Measurements from ENCODE around the gene MBD1.
"Not testable (repeated sequence)": the region's sequence is repeated elsewhere in the genome, so short reads cannot be mapped to it uniquely, and the experiment has no call there.

The MBD1 gene, protein sequence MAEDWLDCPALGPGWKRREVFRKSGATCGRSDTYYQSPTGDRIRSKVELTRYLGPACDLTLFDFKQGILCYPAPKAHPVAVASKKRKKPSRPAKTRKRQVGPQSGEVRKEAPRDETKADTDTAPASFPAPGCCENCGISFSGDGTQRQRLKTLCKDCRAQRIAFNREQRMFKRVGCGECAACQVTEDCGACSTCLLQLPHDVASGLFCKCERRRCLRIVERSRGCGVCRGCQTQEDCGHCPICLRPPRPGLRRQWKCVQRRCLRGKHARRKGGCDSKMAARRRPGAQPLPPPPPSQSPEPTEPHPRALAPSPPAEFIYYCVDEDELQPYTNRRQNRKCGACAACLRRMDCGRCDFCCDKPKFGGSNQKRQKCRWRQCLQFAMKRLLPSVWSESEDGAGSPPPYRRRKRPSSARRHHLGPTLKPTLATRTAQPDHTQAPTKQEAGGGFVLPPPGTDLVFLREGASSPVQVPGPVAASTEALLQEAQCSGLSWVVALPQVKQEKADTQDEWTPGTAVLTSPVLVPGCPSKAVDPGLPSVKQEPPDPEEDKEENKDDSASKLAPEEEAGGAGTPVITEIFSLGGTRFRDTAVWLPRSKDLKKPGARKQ

DNA sequence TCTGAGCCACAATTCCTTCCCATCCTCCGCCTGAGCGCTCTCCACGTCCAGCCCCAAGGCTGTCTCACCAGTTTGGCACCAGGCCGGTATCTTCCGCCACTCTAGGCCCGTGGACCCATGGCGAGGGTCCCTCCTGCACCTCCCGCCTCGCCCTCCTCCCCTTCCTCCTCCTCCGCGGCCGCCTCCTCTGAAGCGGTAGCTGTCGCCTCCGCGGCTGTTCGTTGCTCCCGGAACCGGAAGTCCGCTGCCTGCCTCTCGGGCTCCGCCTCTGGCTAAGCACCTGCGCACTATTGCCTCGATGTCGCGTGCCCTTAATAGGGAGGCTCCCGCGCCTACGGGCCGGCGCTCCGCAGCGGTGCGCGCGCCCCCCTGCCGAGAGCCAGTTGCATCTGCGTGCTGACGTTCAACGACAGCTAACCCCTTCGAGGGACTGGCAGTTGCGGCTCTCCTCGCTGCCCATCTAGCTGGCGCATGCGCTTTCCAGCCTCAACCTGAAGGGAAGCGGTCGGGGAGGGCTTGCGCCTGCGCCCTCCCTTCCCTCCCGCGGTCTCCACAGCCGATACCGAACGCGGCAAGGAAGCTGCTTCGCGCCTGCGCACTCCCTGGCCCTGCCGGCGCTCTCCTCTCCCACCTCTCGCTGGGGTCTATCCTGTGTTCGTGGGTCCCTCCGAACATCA is at the start of gene MBD1:
TSS of gene MBD1 (minus strand) at position 229 of the 677 bp plus-strand sequence. CDS start 1,531 bp downstream, outside the sequence.
- peak; percentile 100 for DNase-seq (ENCODE audit: low read depth)

DNA sequence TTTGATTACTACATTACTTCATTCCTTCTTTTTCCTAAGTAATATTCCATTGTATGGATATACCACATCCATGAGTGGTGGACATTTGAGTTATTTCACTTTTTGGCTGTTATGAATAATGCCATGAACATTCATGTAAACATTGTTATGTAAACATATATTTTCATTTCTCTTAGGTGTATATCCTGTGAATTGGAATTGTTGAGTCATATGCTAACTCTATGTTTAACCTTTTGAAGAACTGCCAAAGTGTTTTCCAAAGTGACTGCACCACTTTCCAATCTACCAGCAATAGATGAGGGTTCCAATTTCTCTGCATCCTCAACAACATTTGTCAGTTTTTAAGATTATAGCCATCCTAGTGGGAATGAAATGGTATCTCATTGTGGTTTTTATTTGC is 48.9 kb upstream of the MBD1 start:
- no peak for DNase-seq (ENCODE audit: low read depth)

DNA sequence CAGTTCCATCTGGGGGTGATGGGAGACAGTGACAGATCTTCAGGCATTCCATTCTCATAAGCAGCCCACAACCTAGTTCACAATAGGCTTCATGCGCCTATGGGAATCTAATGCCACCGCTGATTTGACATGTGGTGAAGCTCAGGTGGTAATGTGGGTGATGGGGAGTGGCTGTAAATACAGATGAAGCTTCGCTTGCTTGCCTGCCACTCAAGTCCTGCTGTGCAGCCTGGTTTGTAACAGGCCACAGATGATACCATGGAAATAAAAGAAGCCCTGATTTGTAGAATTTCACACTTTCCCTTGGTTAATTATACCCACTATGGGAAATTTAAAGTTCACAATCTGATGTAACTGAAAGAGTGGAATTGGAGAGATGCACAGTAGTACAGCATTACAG is 46.7 kb upstream of the MBD1 start:
- no peak for DNase-seq (ENCODE audit: low read depth)

DNA sequence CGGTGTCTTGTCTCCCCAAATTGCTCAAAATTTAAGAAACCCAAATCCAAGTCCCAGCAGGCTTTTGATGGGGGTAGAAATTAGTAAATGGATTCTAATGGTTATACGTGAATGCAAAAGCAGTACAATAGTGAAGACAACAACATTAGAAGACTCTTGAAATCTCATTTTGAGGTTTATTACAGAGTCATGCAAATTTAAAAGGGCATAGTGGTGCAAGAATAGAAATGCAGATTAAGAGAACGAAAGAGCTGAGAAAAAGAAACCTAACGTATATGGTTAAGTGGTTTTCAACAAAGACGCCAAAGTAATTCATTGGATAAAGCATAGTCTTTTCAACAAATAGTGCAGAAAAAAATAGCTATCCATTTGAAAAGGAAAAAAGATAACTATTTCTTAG is 39.4 kb upstream of the MBD1 start:
- DNase-seq (ENCODE audit: low read depth), result no peak

DNA sequence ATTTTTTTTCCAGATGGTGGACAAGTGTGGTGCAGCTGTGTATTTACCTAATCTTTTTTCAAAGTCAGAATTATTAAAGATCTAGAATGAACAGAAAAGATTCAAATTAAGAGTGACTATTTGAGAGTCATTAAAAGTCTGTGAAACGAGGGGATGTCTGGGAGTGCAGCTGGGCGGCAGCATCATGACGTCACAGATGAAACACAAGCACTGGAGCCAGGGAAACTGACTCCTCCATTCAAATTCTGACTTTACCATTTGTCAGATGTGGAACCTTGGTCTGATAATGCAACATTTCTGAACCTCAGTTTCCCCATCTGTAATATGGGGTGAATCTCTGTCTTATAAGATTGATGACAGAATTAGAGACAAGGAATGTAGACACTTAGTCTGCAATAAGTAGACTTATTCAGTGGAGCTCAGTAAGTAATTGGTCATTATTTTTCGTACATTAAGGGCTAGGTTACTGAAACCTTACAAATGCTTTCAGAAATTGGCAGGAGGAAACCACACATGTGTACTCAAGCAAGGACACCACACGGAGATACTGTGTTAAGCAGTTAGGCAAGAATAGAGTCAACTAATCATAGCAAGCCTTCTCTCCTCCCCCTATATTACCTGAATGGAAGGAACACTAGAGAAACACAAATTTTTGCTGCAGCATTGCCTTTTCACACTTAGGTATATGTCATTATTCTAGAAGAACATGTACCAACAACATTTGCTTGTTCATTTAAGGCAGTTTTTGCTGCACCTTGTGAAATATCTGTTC is 34.0 kb upstream of the MBD1 start:
- no peak for DNase-seq (ENCODE audit: low read depth)

DNA sequence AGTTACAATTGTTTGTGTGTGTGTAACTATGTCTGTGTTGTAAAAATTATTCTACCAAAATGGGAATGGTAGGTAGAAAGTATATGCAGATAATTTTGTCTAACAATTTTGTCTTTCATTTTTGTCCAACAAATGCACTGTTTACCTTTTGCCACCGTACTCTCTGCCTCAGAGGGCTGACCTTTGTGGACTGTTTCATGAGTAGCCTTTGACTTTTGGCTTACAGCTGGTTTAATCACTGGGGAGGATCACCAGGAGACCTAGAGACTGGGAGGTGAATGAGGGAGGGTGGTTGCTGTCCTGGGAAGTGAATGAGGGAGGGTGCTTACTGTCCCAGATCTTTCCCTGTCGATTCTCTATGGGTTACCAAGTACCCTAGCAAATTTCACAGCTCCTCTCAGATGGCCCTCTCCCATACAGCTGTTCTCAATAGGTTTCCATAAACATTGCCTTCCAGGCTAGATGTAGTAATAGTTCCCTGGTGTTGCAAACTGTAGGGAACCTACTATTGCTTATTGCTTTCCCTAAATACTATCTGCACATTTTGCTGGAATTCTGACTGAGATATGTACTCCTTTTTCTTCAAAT is 32.6 kb upstream of the MBD1 start:
- no peak for DNase-seq (ENCODE audit: low read depth)

DNA sequence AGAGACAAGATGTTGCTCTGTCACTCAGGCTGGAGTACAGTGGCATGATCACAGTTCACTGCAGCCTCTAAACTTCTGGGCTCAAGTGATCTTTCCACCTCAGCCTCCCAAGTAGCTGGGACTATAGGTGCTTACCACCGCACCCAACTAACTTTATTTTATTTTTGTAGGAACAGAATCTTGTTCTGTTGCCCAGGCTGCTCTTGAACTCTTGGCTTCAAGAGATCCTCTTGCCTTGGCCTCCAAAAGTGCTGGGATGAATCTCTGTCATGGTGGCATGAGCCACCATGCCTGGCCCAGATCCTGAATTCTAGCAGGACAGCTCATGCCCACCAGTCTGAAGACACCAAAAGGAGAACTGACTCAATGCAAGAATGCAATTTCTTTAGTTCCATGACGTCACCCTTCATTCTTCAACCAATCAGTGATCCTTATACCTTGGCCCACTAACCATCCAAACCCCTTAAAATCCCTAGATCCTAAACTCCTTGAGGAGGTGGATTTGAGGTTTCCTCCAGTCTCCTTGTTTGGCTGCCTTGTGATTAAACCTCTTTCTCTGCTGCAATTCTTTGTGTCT is 31.8 kb upstream of the MBD1 start:
- DNase-seq (ENCODE audit: low read depth), result no peak

DNA sequence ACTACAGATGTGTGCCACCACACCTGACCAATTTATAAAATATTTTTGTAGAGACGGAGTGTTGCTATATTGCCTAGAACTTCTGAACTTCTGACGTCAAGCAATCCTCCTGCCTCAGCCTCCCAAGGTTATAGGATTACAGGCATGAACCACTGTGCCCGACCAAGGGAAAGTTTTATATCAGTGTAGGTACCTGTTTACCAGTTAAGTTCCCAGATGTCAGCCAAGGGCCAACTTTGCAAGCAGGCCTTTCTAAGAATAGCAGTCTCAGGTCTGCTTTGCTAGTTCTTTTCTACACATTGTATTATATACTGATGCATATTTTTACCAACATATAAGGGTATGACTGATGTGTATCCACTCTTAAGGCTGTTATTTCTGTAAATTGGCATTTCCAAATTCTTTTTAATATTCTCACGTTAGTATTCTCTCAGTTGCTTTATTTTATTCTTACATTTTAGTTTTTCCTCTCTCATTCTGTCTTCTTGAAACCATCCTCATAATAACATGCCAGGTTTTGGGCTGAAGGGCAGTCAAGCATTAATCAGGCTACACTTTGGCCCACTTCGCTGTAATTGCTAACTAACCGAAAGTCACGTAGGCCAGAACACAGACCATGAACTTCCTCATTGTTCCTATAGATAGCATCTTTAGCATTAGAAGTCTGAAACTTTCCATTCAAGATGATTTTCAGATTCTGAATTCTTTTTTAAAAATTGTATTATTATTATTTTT is 31.1 kb upstream of the MBD1 start:
- DNase-seq (ENCODE audit: low read depth), result no peak

DNA sequence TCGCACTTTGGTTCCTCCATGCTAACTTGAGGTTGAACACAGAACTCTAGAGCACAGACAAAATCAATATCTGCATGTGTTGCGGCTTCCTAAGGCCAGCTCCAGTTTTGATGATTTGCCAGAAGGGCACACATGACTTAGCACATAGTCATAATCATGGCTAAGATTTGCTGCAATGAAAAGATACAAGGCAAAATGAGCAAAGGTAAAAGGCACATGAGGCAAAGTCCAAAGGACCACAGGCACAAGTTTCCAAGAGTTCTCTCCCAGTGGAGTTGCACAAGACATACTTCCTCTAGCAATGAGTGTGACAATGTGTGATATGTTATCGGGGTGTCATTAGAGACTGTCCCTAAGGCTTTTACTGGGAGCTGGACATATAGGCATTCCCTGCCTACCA is 30.3 kb upstream of the MBD1 start:
- no peak for DNase-seq (ENCODE audit: low read depth)

DNA sequence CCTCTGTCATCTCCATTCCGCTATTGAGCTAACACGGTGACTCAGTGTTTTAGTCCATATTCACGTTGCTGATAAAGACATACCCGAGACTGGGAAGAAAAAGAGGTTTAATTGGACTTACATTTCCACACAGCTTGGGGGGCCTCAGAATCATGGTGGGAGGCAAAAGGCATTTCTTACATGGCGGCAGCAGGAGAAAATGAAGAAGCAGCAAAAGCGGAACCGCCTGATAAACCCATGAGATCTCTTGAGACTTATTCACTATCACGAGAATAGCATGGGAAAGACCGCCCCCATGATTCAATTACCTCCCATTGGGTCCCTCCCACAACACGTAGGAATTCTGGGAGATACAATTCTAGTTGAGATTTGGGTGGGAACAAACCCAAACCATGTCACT is 28.8 kb upstream of the MBD1 start:
- no peak for DNase-seq (ENCODE audit: low read depth)

DNA sequence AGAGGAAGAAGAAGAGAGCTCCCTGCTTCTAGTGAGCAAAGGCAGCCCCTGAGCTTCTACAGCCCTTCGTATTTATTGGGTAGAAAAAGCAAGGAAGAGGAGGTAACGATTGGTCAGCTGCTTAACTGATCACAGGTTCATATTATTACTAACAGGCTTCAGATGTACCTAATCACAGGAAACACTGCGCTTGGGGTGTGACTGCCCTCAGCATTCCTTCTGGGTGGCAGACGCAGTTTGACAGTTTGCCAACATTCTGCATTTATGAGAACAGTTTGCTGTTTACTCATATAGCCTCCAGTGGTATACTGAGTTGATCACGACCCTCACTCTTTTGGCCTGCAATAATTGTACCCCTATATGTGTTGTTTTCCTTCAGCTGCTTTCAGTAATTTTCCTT is 27.5 kb upstream of the MBD1 start:
- DNase-seq (ENCODE audit: low read depth), result not testable (repeated sequence)

DNA sequence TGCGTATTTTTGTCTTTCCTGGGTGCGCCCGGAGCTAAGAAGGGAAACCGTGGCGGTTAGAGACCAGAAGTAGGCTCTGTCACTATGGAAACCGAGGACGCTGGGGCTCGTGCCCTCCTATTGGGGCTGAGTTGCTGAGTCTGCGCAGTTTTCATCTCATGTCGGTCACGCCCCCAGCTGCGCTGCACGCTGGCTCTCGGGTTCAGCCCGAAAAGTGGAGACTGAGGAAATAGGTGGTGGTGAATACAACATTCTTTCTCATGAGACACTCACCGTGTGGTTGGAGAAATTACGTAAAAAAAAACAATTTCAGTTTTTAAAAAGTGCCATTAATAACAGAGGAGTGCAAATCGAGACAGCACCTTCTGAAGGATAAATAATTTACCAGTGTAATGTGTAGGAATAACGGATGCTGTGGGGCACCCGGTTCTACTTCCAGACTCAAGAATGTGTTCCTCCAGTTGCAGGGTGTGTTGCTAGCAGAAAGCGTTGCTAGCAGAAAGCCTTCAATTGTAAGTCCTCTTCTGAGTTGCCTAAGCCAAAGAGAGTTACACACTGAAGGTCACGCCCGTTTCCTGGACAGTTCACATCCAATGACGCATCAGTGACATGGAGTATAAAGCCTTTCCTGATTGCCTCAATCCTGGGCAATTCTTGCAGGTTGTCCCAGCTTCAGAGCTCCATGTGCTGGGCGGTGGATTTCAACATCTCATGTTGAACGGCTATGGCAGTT is 26.6 kb upstream of the MBD1 start:
- peak; percentile 89 for DNase-seq (ENCODE audit: low read depth)

DNA sequence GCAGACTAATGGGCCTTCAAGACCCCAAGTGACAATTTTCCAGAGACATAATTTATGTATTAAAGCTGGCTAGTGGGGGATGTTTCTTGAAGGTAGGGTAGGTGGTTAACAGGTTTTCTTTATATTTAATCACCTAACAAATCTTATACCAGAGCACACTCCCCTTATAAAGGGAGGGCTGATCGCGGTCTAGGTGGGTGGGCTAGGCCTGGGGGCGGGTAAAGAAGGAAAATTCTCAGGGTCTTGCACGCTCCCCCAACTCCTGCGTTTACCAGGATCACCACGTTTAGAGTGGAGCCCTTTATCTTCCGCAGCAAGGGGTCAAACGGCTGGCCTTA is 26.0 kb upstream of the MBD1 start:
- DNase-seq (ENCODE audit: low read depth), result no peak

DNA sequence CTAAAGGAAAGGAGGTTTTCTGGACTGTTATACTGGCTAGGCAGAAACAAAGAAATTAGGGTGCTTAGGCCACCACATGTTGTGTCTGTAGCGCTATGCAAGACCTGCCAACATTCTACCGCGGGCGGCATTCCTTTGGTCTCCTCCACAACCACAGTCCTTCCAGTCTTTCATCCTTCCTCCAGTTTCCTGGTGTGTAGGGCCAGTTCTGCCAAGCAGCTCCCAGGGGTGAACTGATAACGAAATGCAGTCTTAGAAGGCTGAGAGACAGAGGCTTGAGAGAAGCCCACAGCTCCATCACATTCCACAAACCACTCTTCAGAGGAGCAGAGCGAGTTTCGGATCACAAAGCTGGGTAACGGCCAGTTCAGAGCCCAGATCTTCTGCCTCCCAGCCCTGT is 25.6 kb upstream of the MBD1 start:
- peak; percentile 22 for DNase-seq (ENCODE audit: low read depth)

DNA sequence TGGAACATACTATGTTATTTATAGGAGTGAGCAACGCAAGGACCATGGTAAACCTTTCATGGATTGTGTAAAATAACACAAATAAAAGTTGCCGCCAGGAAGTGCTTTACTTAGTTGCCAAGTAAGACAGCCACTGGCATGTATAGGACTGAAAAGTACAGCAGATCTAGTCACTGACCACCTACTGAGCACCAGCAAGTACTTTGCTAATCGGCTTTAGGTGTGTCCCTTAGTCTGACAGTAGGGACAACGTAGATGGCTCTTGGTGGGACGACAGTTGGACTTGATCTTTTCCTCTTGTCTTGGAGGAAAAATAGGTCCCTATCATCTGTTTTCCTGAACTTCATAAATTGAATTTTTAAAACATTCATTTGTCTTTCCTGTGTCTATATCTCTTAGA is 19.8 kb upstream of the MBD1 start:
- no peak for DNase-seq (ENCODE audit: low read depth)

DNA sequence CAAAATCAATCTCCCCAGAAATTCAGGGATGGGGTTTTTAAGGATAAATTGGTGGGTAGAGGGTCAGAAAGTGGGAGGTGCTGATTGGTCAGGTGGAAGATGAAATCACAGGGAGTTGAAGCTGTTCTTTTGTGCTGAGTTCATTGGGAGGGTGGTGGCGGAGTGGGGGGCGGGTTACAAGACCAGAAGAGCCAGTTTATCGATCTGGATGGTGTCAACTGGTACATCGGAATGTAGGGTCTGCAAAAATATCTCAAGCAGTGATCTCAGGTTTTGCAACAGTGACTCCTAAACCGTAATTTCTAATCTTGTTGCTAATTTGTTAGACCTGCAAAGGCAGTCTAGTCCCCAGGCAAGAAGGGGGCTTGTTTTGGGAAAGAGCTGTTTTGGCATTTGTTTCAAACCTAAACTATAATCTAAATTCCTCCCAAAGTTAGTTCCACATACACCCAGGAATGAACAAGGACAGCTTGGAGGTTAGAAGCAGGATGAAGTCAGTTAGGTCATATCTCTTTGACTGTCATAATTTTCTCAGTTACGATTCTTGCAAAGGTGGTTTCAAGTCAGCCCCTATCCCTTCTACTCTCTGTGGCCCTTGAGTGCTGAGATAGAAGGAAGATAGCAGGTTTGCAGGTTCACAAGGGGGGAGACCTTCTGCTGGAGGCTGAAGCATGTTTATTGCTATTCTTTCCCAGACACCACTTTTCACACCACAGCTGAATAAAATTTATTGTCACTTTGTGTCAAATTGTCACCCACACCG is 18.5 kb upstream of the MBD1 start:
- DNase-seq (ENCODE audit: low read depth), result no peak

DNA sequence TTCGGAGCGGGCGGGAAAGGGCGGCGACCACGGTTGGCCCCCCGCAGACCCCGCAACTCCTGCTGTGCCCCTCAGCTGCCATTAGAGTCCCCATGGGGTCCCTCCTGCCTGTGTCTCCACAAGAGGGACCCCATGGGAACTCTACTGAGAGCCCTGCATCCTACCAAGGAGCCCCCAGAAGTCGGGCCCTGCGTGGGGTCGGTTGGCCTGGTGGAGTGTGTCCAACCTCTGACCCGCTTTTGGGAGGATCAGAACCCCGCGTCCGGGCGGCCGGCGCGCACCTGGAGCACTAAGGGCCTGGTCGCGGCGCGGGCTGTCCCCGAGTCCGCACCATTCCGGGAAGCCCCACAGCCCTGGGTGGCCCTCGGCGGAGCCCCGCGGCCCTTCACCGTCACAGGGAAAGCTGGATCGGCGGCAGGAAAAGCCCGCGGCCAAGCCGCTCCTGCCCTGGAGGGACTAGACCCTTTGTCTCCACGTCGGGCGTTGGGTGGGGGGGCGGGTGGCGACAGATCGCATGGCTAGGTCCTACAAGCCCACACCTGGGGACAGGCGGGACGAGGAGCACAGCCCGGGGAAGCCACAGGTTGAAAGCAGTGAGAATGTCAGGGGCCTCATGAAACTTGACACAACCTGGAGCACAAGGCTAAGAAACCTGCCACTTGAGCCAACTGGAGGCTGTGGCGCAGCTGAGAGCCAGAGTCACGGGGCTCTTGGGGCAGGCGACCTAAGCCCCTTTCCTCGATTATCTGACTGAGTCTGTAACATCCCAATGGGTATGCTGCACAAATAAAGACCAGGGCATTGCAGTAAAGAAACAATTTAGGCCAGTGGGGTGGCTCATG is 17.3 kb upstream of the MBD1 start:
- no peak for DNase-seq (ENCODE audit: low read depth)

DNA sequence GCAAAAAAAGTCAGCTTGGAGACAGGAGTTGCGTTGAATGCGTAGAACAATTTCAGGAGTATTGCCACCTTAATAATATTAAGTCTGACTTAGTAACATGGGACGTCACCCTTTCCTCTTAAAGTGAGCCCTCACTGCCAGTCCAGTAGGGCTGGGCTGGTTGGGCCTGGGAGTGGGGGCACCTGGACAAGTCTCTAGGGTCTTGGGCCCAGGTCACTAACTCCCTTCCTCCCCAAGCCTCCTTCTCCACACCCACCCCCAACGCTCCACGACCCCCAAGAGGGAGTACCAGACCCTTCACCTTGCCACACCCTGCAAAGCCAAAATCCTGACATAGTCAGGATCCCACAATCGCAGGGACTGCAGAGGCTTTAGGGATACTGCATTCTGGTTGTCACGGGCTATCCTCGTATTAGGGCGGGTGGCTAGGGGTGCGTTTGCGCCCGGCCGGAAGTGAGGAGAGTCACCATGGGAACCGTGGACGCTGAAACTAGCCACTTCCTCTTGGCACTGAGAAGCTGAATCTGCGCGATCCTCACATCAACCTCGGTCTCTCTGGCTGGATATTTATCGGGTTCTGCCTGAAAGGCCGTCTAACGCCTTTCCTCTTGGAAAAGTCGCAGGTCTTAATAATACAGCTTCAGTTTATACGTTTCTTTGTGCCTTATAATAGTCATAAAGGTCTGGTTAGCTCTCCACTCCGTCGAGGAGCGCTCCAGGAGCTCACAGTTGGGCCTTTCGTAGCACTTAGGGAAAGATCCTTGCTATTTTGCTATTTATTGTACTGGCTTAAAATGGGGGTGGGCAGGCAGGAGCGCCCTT is 16.5 kb upstream of the MBD1 start:
- DNase-seq (ENCODE audit: low read depth), result peak; percentile 66
